VCaP (cell line): ENCODE data around the gene TIMM21.
A peak's percentile ranks its signal among the peaks of the same experiment; 100 is the strongest.

Experiments
- H3K27ac ChIP-seq: fragments of 450-650 bp; 2 replicates; pipeline ENCODE4 v1.5.1; 2017
- TF ChIP-seq, protein P1 (sequence below): fragments of 450-650 bp; conservative IDR thresholded peaks from 2 replicates; pipeline ENCODE4 v1.5.1; 2017; ENCODE audit warnings: mild to moderate bottlenecking, moderate library complexity

Gene TIMM21

DNA sequence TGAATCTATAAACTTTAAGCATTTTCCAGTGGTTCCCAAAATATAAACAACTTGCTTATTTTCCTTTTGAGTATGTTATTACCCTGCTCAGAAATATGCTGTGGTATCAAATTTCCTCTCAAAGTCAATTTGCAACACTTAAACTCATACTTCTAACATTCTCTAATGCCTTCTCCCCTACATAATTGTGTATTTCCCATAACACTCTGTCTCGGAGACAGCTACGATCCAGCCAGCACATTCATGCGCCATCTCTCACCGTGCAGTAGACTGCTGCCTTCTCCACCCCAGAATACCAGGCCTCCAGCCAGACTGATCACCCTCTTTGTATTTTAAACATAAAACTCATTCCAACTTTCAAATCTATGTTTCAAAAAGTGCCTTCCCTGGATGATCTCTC is 41.8 kb downstream of the TIMM21 start:
- TF ChIP-seq, protein P1, sequence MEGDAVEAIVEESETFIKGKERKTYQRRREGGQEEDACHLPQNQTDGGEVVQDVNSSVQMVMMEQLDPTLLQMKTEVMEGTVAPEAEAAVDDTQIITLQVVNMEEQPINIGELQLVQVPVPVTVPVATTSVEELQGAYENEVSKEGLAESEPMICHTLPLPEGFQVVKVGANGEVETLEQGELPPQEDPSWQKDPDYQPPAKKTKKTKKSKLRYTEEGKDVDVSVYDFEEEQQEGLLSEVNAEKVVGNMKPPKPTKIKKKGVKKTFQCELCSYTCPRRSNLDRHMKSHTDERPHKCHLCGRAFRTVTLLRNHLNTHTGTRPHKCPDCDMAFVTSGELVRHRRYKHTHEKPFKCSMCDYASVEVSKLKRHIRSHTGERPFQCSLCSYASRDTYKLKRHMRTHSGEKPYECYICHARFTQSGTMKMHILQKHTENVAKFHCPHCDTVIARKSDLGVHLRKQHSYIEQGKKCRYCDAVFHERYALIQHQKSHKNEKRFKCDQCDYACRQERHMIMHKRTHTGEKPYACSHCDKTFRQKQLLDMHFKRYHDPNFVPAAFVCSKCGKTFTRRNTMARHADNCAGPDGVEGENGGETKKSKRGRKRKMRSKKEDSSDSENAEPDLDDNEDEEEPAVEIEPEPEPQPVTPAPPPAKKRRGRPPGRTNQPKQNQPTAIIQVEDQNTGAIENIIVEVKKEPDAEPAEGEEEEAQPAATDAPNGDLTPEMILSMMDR = no peak
- H3K27ac ChIP-seq = no peak overlapping the region

DNA sequence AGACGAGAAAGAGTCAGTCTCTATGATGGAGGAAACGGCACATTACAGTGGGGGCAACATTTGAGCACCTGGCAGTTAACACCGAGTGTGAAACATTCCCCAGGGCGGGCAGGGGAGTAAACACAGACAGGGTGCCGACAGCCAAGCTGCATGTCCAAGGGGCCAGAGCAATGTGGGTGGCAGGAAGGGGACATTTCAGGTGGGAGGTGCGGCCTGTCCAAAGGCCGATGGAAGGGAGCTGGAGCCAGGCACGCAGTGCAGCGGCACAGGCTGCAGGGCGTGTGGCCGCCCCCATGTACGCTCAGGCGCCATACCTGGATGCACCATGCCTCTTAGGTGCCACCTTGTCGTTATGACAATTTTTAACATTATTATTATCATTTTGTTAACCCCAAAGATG is 43.3 kb downstream of the TIMM21 start:
- TF ChIP-seq, protein P1 = no peak

DNA sequence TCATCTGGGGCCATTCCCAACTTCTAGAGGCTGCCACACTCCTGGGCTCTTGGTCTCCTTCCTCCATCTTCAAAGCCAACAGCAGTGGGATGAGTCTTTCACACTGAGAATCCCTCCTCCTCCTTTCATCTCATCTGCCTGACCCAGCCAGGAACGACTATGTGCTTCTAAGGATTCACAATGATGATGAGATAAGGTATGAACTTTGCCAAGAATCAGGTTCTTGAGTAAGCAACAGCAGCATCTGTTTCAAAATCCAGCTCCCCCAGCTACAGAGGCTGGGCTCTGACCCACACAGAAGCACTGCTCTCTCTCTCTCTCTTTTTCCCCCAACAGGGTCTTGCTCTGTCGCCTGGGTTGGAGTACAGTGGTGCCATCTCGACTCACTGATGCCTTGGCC is 46.4 kb downstream of the TIMM21 start:
- TF ChIP-seq, protein P1 = no peak
- H3K27ac ChIP-seq = no peak overlapping the region

More for the DNA sequence above, 43.3 kb downstream of the TIMM21 start:
- H3K27ac ChIP-seq = no peak overlapping the region

DNA sequence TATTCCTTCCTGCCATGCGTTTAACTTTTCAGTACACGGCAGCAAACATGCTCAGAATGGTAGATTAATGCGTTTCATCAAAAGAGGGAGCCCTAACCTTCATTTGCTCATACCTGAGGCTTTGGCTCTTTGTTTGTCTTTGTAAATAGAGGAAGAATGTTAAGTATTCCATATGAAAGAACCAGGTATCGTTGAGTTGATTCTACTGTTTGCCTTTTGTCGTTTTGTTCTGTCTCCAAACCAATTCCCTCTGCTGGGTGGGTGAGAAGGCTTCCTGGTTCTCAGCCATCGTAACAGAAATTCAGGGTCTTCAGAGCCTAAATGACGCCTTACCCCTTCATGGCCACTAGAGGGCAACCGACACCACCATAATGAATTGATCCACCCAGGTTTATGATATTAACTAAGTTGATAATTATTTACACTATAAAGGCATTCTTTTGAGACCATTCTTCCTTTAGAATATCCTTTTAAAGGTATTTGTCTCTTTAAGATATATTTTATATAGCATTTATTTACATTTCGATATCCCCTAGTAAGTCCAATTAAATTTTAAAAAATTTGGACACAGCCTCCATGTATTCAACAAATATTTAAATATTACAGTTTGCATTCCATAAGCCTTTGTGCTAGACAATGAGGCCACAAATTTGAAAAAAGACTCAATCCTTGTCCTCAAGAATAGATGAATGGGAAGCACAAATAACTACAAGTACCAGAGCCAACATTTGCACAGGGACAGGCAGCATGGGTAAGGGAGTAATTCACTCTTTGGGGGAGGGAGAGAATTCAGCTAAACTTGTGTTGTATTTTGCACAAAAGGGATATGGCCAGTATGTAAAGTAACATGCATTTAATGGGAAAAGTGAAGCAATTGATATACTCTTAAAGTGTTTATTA is 48.1 kb downstream of the TIMM21 start:
- peak overlapping the region; percentile 55 for H3K27ac ChIP-seq
- TF ChIP-seq, protein P1 = peak; percentile 84

DNA sequence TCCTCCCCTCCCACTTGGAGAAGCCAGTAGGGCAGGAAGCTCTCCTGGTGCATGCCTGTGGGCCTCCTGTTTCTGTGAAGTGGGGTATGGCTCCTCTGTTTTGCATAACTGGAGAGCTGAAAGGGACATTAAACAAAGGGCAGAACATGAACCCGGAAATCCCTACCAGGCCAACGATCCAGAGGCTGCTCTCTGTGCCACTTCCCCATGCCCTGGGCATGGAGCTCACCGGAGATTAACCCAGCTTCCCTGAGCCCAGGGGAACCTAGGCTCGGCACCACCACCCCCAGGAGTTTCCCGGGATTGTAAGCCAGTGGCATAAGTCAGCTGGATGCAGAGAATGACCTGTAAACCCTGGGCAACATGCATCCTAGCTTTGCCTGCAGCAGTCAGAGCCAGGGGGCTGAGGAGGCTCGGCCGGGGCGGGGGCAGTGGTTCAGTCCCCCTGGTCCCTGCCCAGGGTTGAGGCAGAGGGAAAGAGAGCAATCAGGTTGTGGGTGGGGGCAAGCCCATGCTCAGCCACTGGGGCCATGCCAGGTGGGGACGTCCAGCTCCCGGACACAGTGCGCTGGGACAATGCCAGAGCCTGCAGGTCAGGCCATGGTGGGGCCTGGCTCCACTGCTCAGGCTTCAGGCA is 49.5 kb downstream of the TIMM21 start:
- H3K27ac ChIP-seq = no peak overlapping the region
- TF ChIP-seq, protein P1 = no peak

DNA sequence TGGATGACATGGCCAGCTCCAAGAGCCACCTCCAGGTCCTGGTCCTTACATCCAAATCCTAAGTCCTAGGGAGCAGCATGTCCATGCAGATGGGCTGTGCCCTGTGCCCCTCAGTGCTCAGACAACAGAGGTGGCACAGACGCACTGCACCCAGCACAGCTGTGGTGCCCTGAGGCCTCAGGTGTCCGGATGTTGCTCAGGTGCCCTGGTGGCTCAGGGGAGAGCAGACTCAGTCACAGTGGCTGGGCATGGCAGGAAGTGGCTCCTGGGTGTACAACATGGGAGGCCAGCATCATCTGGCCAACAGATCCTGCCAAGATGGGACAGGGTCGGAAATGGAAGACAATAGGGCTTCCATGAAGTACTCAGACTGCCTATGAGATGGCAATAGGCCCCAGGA is 50.1 kb downstream of the TIMM21 start:
- TF ChIP-seq, protein P1 = no peak
- H3K27ac ChIP-seq = no peak overlapping the region

DNA sequence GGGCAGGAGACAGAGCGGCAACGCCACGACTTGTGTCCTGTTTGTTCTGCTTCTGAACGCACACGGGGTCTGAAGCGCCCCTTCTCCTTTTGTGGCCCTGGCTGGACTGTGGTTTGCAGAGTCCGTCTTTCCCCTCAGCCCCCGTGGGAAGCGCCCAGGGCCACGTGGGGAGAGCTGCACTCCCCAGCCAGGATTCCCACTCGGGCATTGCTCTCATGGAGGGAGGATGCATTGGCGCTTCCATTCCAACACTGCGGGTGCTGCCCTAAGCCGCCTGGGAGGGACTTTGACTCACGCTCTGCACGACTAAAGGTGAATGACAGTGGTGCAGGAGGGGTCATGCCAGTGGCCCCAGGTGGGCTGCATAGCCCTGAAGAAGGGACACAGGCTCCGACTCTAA is 52.5 kb downstream of the TIMM21 start:
- TF ChIP-seq, protein P1 = no peak
- no peak overlapping the region for H3K27ac ChIP-seq
